ENCODE data around the gene FOXL2. TPM values are rescaled to one million over a fixed set of nuclear protein-coding genes. Genes with fewer than 3 reads are reported as not detected.

The FOXL2 gene
- total and polyA plus RNA-seq, 2 of the 4 experiments (the other 2 are of a cell fraction): 0.07 TPM; not detected in 1

- no peak overlapping the region for H4K5ac ChIP-seq (ENCODE audit: low read depth, low read length)
- H2AK5ac ChIP-seq (ENCODE audit: low read depth, low read length): no peak overlapping the region
- H2AK9ac ChIP-seq (replicated peaks; ENCODE audit: low read depth, low read length, poor library complexity): no peak overlapping the region
- H2AFZ ChIP-seq (replicated peaks; ENCODE audit: low read length, poor library complexity): no peak overlapping the region
- DNase-seq (no peak), ATAC-seq (ENCODE audit: low read depth) (no peak)
- no peak overlapping the region for H3K4me2 ChIP-seq (ENCODE audit: low read depth, low read length)
- H4K20me1 ChIP-seq (ENCODE audit: insufficient read depth, low read length): no peaks in the 10 kb centered on the region
- H3K9me1 ChIP-seq (ENCODE audit: insufficient read depth, low read length): no peaks in the 10 kb centered on the region
- no peak overlapping the region for H4K91ac ChIP-seq (ENCODE audit: insufficient read depth, low read depth, low read length)
- no peak overlapping the region for H3K27ac ChIP-seq (ENCODE audit: insufficient read depth, low read length)
- H2BK20ac ChIP-seq (ENCODE audit: low read depth, low read length): no peak overlapping the region
- no peaks in the 10 kb centered on the region for H3K4me1 ChIP-seq (ENCODE audit: control insufficient read depth, insufficient read depth, low read length)
- POLR2A ChIA-PET (ENCODE audit: unreplicated experiment): no interaction called here
- H3K14ac ChIP-seq (replicated peaks; ENCODE audit: low read depth, low read length): no peak overlapping the region
- H3K79me1 ChIP-seq (ENCODE audit: low read depth in 1 of 2, low read length in 2 of 2): no peaks in the 10 kb centered on the region
- H4K8ac ChIP-seq (ENCODE audit: low read depth in 2 of 2, low read length in 2 of 2): no peak overlapping the region
- no peak overlapping the region for H3K4me3 ChIP-seq (ENCODE audit: insufficient read depth, low read depth, low read length)
- H3K18ac ChIP-seq (ENCODE audit: low read depth, low read length): no peak overlapping the region
- H3K9me3 ChIP-seq (ENCODE audit: control insufficient read depth, insufficient read depth, low read length): no peaks in the 10 kb centered on the region
- H3K36me3 ChIP-seq (ENCODE audit: control insufficient read depth, insufficient read depth, low read length): no peaks in the 10 kb centered on the region
- no peaks in the 10 kb centered on the region; the same call in 1 of the 2 replicates for H3K27me3 ChIP-seq (ENCODE audit: control insufficient read depth, insufficient read depth, low read length)
- H3K23ac ChIP-seq (ENCODE audit: low read depth, low read length): no peak overlapping the region
- dilution Hi-C loops (cut with HindIII; ENCODE audit: low sequenced_read_pairs, unreplicated experiment): no loop called here
- no peak overlapping the region for H2BK5ac ChIP-seq (ENCODE audit: low read depth, low read length, poor library complexity, severe bottlenecking)
- WGBS, 2 experiments (ENCODE audit: extremely low coverage in 2 of 2, insufficient read length in 1 of 2): no CpG with 5 or more reads among the region's 5 CpGs
- H2BK120ac ChIP-seq (ENCODE audit: low read depth, low read length): no peak overlapping the region
- CTCF ChIA-PET: no interaction called here
- no peak overlapping the region for H2BK15ac ChIP-seq (ENCODE audit: low read depth, low read length)
- no peak overlapping the region for H3K56ac ChIP-seq (ENCODE audit: extremely low read depth, insufficient read depth, low read length)
- intact Hi-C loops (cut with micrococcal nuclease): no loop called here
- no TSS peak for BruUV-seq (replicated peaks)
- in situ Hi-C loops (cut with MboI; ENCODE audit: low sequenced_read_pairs): no loop called here
- TF ChIP-seq CTCF (conservative IDR thresholded peaks at IDR 0.05; ENCODE audit: low read depth, low read length): no peak
- no peak for TF ChIP-seq BHLHE40 (IDR thresholded peaks at IDR 0.05; ENCODE audit: low read depth, low read length)
- no peak for TF ChIP-seq POLR2A (IDR thresholded peaks at IDR 0.05; ENCODE audit: low read depth, low read length)
- no peak for TF ChIP-seq CEBPB (IDR thresholded peaks at IDR 0.05; ENCODE audit: low read depth, low read length)
- TF ChIP-seq SMC3 (IDR thresholded peaks at IDR 0.05; ENCODE audit: low read depth, low read length): no peak
- TF ChIP-seq MAFK (IDR thresholded peaks at IDR 0.05; ENCODE audit: low read depth, low read length): no peak
- H3K4ac ChIP-seq (ENCODE audit: low read depth, low read length): no peak overlapping the region
- H3K9ac ChIP-seq (ENCODE audit: low read depth, low read length): no peak overlapping the region
Observed at GRCh38 chr3:138908846-138909245, 38.1 kb downstream of the FOXL2 start.
